Natural killer cell (primary cell): Measurements from ENCODE around the gene ROBO2. TPM values are rescaled to one million over a fixed set of nuclear protein-coding genes. Genes with fewer than 3 reads are reported as not detected.

Source experiments
- ATAC-seq, 3 donors: fragments of 150-1000 bp in 2 of 3; fragments of 200-7000 bp in 1 of 3; cut with Tn5 transposase; 1 replicate in 1 of 3; 2 replicates in 2 of 3; pipeline ENCODE4 v1.10.0; 2021; ENCODE audit warnings: mild to moderate bottlenecking in 2 of 3, moderate library complexity in 2 of 3
- DNase-seq, 2 donors: peaks; one replicate each; pipeline versions ENCODE4 v3.0.0 to v3.0.0-alpha.2; 2013 to 2021; ENCODE audit warnings: mixed read lengths in 1 of 2
- H3K27ac ChIP-seq: one replicate; pipeline ENCODE4 v1.5.1; 2013; ENCODE audit warnings: mild to moderate bottlenecking, low read length
- H3K27me3 ChIP-seq: one replicate; pipeline ENCODE4 v1.6.1; 2013; ENCODE audit warnings: low read length; ENCODE audit not compliant: control insufficient read depth, insufficient read depth
- H3K36me3 ChIP-seq: one replicate; pipeline ENCODE4 v1.6.1; 2013; ENCODE audit warnings: low read length; ENCODE audit not compliant: control insufficient read depth, insufficient read depth
- H3K4me1 ChIP-seq: one replicate; pipeline ENCODE4 v1.6.1; 2013; ENCODE audit warnings: low read length; ENCODE audit not compliant: control insufficient read depth, insufficient read depth
- H3K4me3 ChIP-seq: one replicate; pipeline ENCODE4 v1.5.1; 2013; ENCODE audit warnings: low read length
- H3K9me3 ChIP-seq: one replicate; pipeline ENCODE4 v1.6.1; 2013; ENCODE audit warnings: low read length; ENCODE audit not compliant: control insufficient read depth, insufficient read depth
- H3K27ac Mint-ChIP-seq, 2 donors: one replicate each; pipeline ENCODE4 v1.8.0; 2022; ENCODE audit warnings: mild to moderate bottlenecking in 2 of 2, mixed read lengths in 2 of 2, moderate library complexity in 1 of 2
- H3K27me3 Mint-ChIP-seq, 2 donors: one replicate each; pipeline ENCODE4 v1.8.0; 2022; ENCODE audit warnings: low read depth in 2 of 2, mixed read lengths in 2 of 2
- H3K36me3 Mint-ChIP-seq: one replicate; pipeline ENCODE4 v1.8.0; 2022; ENCODE audit warnings: mixed read lengths
- H3K4me1 Mint-ChIP-seq, 2 donors: one replicate each; pipeline ENCODE4 v1.8.0; 2022; ENCODE audit warnings: mixed read lengths in 2 of 2
- H3K4me3 Mint-ChIP-seq: one replicate; pipeline ENCODE4 v1.8.0; 2022; ENCODE audit warnings: mild to moderate bottlenecking, moderate library complexity, mixed read lengths
- H3K9me3 Mint-ChIP-seq, 2 donors: one replicate each; pipeline ENCODE4 v1.8.0; 2022; ENCODE audit warnings: mixed read lengths in 2 of 2
- CTCF ChIP-seq: fragments of 200-600 bp; IDR thresholded peaks from one replicate; pipeline ENCODE4 v1.8.0; 2022; ENCODE audit warnings: antibody characterized with exemption
- WGBS: methylation state at CpG from one replicate; pipeline ENCODE4 v1.1.7; 2013; ENCODE audit warnings: missing lambda C conversion rate; ENCODE audit not compliant: insufficient coverage; 5-methylcytosine and 5-hydroxymethylcytosine counted together
- intact Hi-C: fragments of 100-400 bp; cut with micrococcal nuclease; formaldehyde crosslinking; loops from one replicate; pipeline ENCODE4 v1.14.2; 2022
- total RNA-seq, 4 donors: library from RNA; stranded (reverse); fragments of 120-200 nt in 1 of 4; gene quantifications; one replicate each; pipeline versions ENCODE4 v1.2.3 to v1.2.4, GENCODE V29; 2013 to 2022

The ROBO2 gene
- total RNA-seq, 3 donors from 2014 or later (not counting 1 experiment from before 2014, with no cell fraction given), result not detected

DNA sequence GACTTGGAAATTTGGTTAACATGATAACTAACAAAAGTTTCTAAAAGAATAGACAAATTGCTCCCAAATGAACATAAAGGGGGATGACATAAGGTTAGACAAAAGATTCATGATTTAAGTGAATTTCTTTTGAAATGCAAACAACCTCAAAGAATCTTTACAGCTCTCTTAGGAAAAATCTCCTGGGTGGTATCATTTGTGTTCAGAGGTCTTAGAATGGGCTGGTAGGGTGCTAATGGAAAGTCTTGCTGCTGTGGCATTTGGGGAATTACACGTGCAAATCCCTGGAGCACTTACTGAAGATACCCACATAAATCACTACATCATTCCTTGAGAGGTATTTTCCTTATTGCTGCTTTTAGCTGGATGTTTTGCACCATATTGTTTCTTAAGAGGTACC lies 14.4 kb upstream of the ROBO2 start:
- H3K27ac ChIP-seq, result no peak overlapping the region
- WGBS, result no CpG with 5 or more reads among the region's 1 CpG
- intact Hi-C loops, result no loop called here
- H3K36me3 ChIP-seq, result no peaks in the 10 kb centered on the region
- no peak overlapping the region for H3K4me3 ChIP-seq
- Mint-ChIP-seq H3K4me3 (no peak overlapping the region), H3K27ac (no peak overlapping the region), H3K36me3 (no peaks in the 10 kb centered on the region), H3K27me3 (no peaks in the 10 kb centered on the region), H3K9me3 (peaks cover 9 to 10% of the 10 kb centered on the region in 2 donors), H3K4me1 (no peaks in the 10 kb centered on the region)
- DNase-seq (no peak), ATAC-seq (no peak)
- H3K9me3 ChIP-seq, result no peaks in the 10 kb centered on the region
- H3K4me1 ChIP-seq, result no peaks in the 10 kb centered on the region
- no peak for TF ChIP-seq CTCF
- no peaks in the 10 kb centered on the region for H3K27me3 ChIP-seq

- 93% methylated on average over 4 of the region's 5 CpGs for WGBS
- no peak overlapping the region for H3K4me3 Mint-ChIP-seq
- Histone ChIP-seq H3K4me1 (no peaks in the 10 kb centered on the region), H3K27ac (no peak overlapping the region), H3K36me3 (no peaks in the 10 kb centered on the region), H3K9me3 (no peaks in the 10 kb centered on the region), H3K27me3 (no peaks in the 10 kb centered on the region), H3K4me3 (no peak overlapping the region)
- H3K4me1 Mint-ChIP-seq, result no peaks in the 10 kb centered on the region
- ATAC-seq (no peak), DNase-seq (no peak)
- no peak overlapping the region for H3K27ac Mint-ChIP-seq
- no peaks in the 10 kb centered on the region for H3K27me3 Mint-ChIP-seq
- intact Hi-C loops, result no loop called here
- no peaks in the 10 kb centered on the region for H3K36me3 Mint-ChIP-seq
- TF ChIP-seq CTCF, result no peak
- H3K9me3 Mint-ChIP-seq, result peaks cover 9 to 10% of the 10 kb centered on the region in 2 donors
Measured at GRCh38 chr3:77026904-77027634, 12.8 kb upstream of the ROBO2 start.

- Histone ChIP-seq H3K4me3 (no peak overlapping the region), H3K9me3 (no peaks in the 10 kb centered on the region), H3K36me3 (no peaks in the 10 kb centered on the region), H3K4me1 (no peaks in the 10 kb centered on the region), H3K27me3 (no peaks in the 10 kb centered on the region), H3K27ac (no peak overlapping the region)
- 48% methylated on average over 2 of the region's 2 CpGs for WGBS
- ATAC-seq, result no peak
- no peak overlapping the region for H3K4me3 Mint-ChIP-seq
- TF ChIP-seq CTCF, result no peak
- H3K27ac Mint-ChIP-seq, result no peak overlapping the region
- H3K4me1 Mint-ChIP-seq, result no peaks in the 10 kb centered on the region
- peaks cover 7% of the 10 kb centered on the region in 2 donors for H3K9me3 Mint-ChIP-seq
- no peaks in the 10 kb centered on the region for H3K27me3 Mint-ChIP-seq
- no peaks in the 10 kb centered on the region for H3K36me3 Mint-ChIP-seq
- DNase-seq, result no peak
- intact Hi-C loops, result no loop called here
Measured at GRCh38 chr3:77028005-77028404, 11.9 kb upstream of the ROBO2 start.

DNA sequence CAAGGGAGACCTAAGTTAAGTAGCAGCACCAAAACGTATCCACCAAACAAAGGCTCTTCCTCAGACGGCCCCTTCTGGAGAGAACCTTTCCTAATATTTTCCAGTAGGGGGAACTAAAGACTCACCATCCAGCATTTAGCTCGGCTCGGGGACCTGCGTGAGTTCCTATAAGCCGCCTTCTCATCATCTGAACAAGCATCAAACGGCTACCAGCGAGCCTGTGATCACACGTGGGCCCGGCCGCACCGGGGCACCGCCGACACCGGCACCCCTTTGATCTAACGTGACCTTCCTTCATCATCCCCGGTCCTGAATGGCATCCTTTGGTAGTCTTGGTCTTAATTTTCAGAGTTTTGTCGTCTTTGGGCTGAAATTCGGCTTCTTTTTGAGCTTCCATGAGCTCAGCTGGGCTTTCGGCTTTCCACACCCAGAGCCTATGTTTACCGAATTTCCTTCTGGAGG lies 1.4 kb upstream of the ROBO2 start:
- H3K4me1 Mint-ChIP-seq, result no peaks in the 10 kb centered on the region
- H3K4me3 Mint-ChIP-seq, result no peak overlapping the region
- intact Hi-C loops, result no loop called here

More for the DNA sequence above, 1.4 kb upstream of the ROBO2 start:
- Mint-ChIP-seq H3K36me3 (no peaks in the 10 kb centered on the region), H3K27ac (no peak overlapping the region), H3K9me3 (peaks cover 0 to 3% of the 10 kb centered on the region in 2 donors), H3K27me3 (peaks cover 20 to 43% of the 10 kb centered on the region in 2 donors)
- Histone ChIP-seq H3K27me3 (peaks cover 10% of the 10 kb centered on the region), H3K27ac (no peak overlapping the region), H3K9me3 (no peaks in the 10 kb centered on the region), H3K36me3 (no peaks in the 10 kb centered on the region), H3K4me1 (no peaks in the 10 kb centered on the region), H3K4me3 (no peak overlapping the region)
- ATAC-seq, result no peak
- TF ChIP-seq CTCF, result no peak
- 1% methylated on average over 21 of the region's 21 CpGs for WGBS
- no peak for DNase-seq
